D341Med (cell line): Measurements from ENCODE around the gene S100A1.
"Not testable (repeated sequence)": the region's sequence is repeated elsewhere in the genome, so short reads cannot be mapped to it uniquely, and the experiment has no call there.

Experiments
- DNase-seq: peaks from one replicate; pipeline ENCODE4 v3.0.0; 2012; ENCODE audit warnings: low spot score

Gene S100A1

GRCh38 chr1:153631047-153632022 is 3.1 kb downstream of the S100A1 start:
- no peak for DNase-seq

DNA sequence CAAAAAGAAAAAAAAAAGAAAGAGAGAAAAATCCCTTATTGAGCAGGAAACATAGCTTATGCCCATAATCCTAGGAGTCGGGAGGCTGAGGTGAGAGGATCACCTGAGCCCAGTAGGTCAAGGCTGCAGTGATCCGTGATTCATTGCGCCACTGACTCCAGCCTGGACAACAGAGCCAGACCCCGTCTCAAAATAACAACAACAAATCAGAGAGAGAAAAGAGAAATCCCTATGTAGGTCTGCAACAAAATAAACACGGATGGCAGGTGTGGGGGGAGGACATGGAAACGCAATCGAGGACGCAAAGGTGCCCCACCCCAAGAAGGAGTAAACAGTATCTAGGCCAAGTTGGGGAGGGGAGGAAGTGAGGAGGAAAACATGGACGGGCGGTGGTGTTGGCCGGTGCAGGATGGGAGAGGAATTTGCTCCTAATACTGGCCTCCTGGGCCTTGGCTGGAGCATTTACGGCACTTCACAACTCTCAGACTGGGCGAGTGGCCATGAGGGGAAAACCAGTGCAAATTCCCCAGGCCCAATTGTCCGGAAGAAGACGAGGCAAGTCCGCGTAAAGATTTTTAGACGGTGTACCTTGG is 5.0 kb downstream of the S100A1 start:
- no peak for DNase-seq

DNA sequence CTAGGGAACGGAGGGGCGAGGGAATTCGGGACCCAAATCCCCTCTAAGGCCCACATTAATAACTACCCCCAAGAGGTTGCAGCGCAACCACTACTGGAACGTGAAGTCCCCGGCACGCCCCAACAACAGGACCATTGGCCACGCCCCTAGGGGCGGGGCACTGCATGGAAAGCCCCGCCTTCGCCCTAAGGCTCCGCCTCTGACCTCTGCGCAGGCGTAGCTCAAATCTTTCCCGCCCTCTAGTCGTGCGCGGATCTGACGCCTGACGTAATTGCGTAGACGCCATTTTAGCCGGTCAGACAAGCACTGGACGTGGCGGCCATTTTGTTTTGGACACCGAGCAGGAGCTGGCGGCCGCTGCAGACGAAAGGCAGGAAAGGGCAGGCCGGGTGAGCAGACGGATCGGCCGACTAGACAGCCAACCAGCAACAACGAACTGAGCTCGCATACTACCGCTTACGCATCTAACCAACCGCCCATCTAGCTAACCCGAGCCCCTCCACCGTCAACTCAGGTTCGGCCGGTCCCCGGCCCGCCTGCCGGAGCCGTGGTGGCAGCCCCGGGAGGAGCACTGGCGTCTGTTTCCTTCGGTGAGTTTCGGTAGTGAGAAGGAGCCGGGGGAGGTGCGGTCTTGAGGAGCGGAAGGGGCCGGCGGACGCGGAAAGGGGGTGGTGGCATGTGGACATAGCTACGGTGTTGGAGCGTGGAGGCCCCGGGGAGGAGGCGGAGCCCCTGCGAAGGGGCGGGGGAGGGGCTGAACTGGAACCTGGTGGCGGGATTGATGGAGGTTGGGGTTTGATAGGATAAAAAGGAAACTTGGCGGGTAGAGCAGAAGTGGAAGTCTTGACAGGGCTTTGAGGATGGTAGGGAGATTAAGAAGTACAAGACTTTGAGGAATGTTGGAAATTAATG is 5.8 kb downstream of the S100A1 start, which contains the start of gene CHTOP:
Gene CHTOP, plus strand, starts transcription at position 313 of the 912 bp plus-strand sequence. CDS start 2,523 bp downstream, outside the sequence.
- peak; percentile 98 for DNase-seq

DNA sequence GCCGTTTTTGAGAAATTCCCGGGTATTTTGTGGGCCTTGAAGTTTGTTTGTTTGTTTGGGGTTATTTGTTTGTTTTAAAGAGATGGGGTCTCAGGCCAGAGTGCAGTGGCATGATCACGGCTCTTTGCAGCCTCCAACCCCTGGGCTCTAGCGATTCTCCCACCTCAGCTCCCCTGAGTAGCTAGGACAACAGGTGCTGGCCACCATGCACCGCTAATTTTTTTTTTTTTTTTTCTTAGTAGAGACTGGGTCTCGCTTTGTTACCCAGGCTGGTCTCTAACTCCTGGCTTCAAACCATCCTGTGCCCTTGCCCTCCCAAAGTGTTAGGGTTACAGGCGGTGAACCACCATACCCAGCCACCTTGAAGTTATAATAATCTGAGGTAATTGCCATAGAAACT is 7.6 kb downstream of the S100A1 start:
- DNase-seq, result no peak

GRCh38 chr1:153636312-153636711 is 8.1 kb downstream of the S100A1 start:
- no peak for DNase-seq

DNA sequence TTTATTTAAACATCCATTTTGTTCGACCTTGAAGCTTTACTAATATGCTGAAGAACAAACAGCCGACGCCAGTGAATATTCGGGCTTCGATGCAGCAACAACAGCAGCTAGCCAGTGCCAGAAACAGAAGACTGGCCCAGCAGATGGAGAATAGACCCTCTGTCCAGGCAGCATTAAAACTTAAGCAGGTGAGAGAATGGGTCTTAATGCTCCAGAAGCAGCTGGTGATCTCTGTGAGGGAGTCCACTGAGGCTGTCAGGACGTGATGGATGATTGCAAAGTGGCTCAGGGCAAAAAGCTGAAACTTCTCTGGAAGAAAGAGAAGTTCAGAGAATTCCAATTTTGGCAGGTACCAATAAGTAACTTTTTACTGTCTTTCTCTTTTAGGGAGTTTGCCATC is 10.0 kb downstream of the S100A1 start:
- no peak for DNase-seq

DNA sequence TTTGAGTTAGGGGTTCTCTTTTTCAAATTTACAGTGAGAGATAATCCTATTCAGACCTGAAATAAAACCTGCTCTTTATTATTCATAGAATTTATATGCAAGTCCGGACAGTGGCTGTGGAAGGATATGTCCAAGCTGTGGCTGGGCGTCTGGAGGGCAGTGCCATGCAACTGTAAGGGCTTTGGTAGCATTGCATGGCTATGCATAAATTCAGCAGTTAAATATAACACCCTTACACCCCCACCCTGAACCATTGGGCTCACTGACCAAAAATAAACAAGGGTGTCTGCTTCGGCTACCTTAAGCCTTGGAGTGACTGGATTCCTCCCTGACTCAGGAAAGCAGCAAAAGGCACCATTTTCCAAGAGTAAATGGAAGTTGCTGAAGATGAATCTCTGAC is 11.0 kb downstream of the S100A1 start:
- DNase-seq, result no peak

GRCh38 chr1:153640213-153640612 is 12.0 kb downstream of the S100A1 start:
- DNase-seq, result not testable (repeated sequence)

- no peak for DNase-seq
Measured at GRCh38 chr1:153640861-153641260, 12.6 kb downstream of the S100A1 start.

- no peak for DNase-seq
Measured at GRCh38 chr1:153642161-153642560, 13.9 kb downstream of the S100A1 start.

- no peak for DNase-seq
Measured at GRCh38 chr1:153643100-153643499, 14.9 kb downstream of the S100A1 start.

- no peak for DNase-seq
Measured at GRCh38 chr1:153643816-153644215, 15.6 kb downstream of the S100A1 start.

- no peak for DNase-seq
Measured at GRCh38 chr1:153646672-153647345, 18.6 kb downstream of the S100A1 start.

- DNase-seq, result no peak
Measured at GRCh38 chr1:153647346-153647714, 19.1 kb downstream of the S100A1 start.

DNA sequence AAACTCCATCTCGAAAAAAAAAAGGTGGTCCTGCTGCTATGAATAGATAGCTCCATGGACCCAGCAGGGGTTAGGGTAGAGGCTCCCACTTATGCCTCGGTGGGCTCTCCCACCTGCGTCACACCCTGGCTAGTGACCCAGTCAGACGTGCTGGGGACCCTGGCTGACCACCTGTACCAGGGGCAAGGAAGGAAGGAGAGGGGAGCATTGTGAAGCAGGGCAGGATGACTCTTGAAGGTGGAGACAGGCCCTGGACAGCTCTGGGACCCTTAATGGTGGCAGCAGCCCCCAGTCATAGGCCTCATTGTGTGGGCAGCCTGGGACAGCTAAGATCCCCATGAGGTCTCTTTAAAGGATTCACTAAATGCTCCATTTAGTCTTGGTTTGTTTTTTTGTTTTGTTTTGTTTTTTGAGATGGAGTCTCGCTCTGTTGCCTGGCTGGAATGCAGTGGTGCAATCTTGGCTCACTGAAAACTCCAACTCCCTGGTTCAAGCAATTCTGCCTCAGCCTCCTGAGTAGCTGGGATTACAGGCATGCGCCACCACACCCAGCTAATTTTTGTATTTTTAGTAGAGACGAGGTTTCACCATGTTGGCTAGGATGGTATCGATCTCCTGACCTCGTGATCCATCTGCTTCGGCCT is 19.9 kb downstream of the S100A1 start:
- DNase-seq, result no peak

GRCh38 chr1:153649137-153649862 is 21.1 kb downstream of the S100A1 start:
- DNase-seq, result no peak

DNA sequence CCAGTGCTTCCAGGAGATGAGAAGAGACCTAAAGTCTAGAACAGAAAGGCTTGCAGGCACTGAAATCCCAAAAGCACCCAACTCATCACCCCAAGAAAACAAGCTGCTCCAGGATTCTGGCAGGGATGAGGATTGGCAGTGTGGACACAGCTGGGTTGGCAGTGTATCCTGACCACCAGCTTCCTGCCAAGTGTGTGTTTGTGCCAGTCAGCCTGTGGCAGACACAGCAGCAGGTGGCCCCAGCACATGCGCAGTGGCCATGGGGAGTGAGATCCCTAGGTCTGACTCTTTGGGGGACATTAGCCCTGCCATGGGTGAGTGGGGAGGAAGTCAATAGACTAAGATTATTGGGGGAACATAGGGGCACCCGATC is 21.6 kb downstream of the S100A1 start:
- DNase-seq, result no peak

DNA sequence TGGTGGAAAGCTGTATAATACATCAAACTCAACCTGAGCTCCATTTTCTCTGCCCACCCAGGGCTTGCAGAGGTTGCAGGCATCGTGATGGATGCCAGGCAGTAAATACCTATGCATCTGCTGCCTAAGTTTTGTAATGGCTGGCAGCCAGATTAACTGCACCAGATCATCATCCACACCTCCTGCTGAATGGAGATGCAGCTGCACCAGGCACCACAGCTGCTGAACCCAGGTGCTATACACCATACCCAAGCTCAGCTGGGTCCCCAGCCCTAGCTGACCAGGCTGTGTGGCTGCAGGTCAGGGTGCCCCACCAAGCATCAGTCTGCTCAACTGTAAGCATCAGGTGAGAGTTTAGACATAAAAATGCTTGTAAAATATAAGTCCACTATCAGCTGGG is 23.5 kb downstream of the S100A1 start:
- no peak for DNase-seq

DNA sequence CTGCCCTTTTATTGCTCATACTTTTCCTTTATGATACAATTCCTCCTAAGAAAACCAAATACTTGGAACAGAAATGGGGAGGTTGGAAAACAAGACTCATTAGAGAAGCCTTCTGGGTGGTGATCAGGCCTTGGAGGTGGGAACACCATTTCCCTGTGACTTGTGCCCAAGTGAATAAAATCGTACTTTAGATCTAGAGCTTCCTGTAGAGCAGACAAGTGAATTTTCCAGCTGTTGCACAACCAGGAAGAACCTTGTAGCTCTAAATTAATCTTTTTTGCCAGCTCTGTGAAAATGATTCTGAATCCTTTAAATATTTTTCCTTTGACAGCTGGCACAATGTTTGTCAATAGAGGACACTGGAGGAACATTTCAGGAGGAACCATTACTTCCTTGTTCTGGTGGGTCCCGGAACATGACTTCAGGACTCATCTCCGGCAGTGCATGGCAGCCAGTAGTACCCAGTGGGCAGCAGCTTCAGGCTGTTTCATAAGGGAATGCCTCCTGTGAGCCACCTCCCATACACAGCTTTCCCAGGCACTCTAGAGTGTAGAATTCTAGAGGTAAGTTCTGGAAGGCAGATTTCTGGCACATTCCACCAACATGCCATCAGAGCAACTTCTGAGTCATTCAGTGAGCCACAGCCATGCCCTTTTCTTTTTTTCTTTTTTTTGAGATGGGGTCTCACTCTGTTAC is 24.7 kb downstream of the S100A1 start:
- DNase-seq, result no peak

GRCh38 chr1:153655333-153655732 is 27.1 kb downstream of the S100A1 start:
- no peak for DNase-seq
